Measurements from ENCODE around the gene C17orf78.

C17orf78 gene

GRCh38 chr17:37413875-37414519 lies 38.2 kb downstream of the C17orf78 start:
- no peak for TF ChIP-seq RAD21 (IDR thresholded peaks at IDR 0.05; ENCODE audit: low read depth)
- no peak for TF ChIP-seq EGR1 (IDR thresholded peaks at IDR 0.05)
- no peak for TF ChIP-seq CREB1 (IDR thresholded peaks at IDR 0.05; ENCODE audit: low read depth)
- no peak for TF ChIP-seq ZBTB7A (IDR thresholded peaks at IDR 0.05; ENCODE audit: low read depth)
- TF ChIP-seq REST (IDR thresholded peaks at IDR 0.05; ENCODE audit: low read depth), result no peak
- TF ChIP-seq TEAD4 (IDR thresholded peaks at IDR 0.05), result no peak
- no peak for TF ChIP-seq TCF12 (IDR thresholded peaks at IDR 0.05; ENCODE audit: low read depth)

- TF ChIP-seq RAD21 (IDR thresholded peaks at IDR 0.05; ENCODE audit: low read depth) (no peak), YY1 (IDR thresholded peaks at IDR 0.05; ENCODE audit: low read depth) (no peak), FOXM1 (IDR thresholded peaks at IDR 0.05; ENCODE audit: borderline replicate concordance, low read depth) (no peak), CEBPB (IDR thresholded peaks at IDR 0.05) (no peak), TEAD4 (IDR thresholded peaks at IDR 0.05) (no peak), MAX (IDR thresholded peaks at IDR 0.05) (no peak)
These were observed 42.1 kb downstream of the C17orf78 start for GRCh38 chr17:37417852-37418251.

- TF ChIP-seq ZBTB7A (IDR thresholded peaks at IDR 0.05; ENCODE audit: low read depth), result no peak
- no peak for TF ChIP-seq TEAD4 (IDR thresholded peaks at IDR 0.05)
- peak; percentile 45; the same call in 1 of the 2 replicates for TF ChIP-seq CEBPB (IDR thresholded peaks at IDR 0.05)
These were observed 47.3 kb downstream of the C17orf78 start for GRCh38 chr17:37422971-37423625.

- TF ChIP-seq USF1 (IDR thresholded peaks at IDR 0.05) (no peak), EGR1 (IDR thresholded peaks at IDR 0.05) (no peak), TCF12 (IDR thresholded peaks at IDR 0.05; ENCODE audit: low read depth) (no peak)
These were observed 49.5 kb downstream of the C17orf78 start for GRCh38 chr17:37425268-37425667.

GRCh38 chr17:37429039-37429438 lies 53.3 kb downstream of the C17orf78 start:
- TF ChIP-seq MAX (IDR thresholded peaks at IDR 0.05) (no peak), ZBTB7A (IDR thresholded peaks at IDR 0.05; ENCODE audit: low read depth) (no peak), YY1 (IDR thresholded peaks at IDR 0.05; ENCODE audit: low read depth) (no peak), EGR1 (IDR thresholded peaks at IDR 0.05) (no peak), CEBPB (IDR thresholded peaks at IDR 0.05) (no peak), CREB1 (IDR thresholded peaks at IDR 0.05; ENCODE audit: low read depth) (no peak), TAF1 (IDR thresholded peaks at IDR 0.05; ENCODE audit: low read depth) (no peak), FOXM1 (IDR thresholded peaks at IDR 0.05; ENCODE audit: borderline replicate concordance, low read depth) (no peak), REST (IDR thresholded peaks at IDR 0.05; ENCODE audit: low read depth) (no peak)

GRCh38 chr17:37429453-37429852 lies 53.7 kb downstream of the C17orf78 start:
- TF ChIP-seq MAX (IDR thresholded peaks at IDR 0.05), result no peak
- no peak for TF ChIP-seq FOXM1 (IDR thresholded peaks at IDR 0.05; ENCODE audit: borderline replicate concordance, low read depth)
- no peak for TF ChIP-seq EGR1 (IDR thresholded peaks at IDR 0.05)
- no peak for TF ChIP-seq TCF12 (IDR thresholded peaks at IDR 0.05; ENCODE audit: low read depth)
- TF ChIP-seq TEAD4 (IDR thresholded peaks at IDR 0.05), result no peak
- TF ChIP-seq CREB1 (IDR thresholded peaks at IDR 0.05; ENCODE audit: low read depth), result no peak
- TF ChIP-seq ZBTB7A (IDR thresholded peaks at IDR 0.05; ENCODE audit: low read depth), result no peak
- no peak for TF ChIP-seq CEBPB (IDR thresholded peaks at IDR 0.05)
- TF ChIP-seq EP300 (IDR thresholded peaks at IDR 0.05; ENCODE audit: borderline replicate concordance), result no peak
- TF ChIP-seq NFIC (IDR thresholded peaks at IDR 0.05), result no peak
- no peak for TF ChIP-seq REST (IDR thresholded peaks at IDR 0.05; ENCODE audit: low read depth)
- TF ChIP-seq YY1 (IDR thresholded peaks at IDR 0.05; ENCODE audit: low read depth), result no peak
- TF ChIP-seq TAF1 (IDR thresholded peaks at IDR 0.05; ENCODE audit: low read depth), result no peak
- TF ChIP-seq RAD21 (IDR thresholded peaks at IDR 0.05; ENCODE audit: low read depth), result no peak
- no peak for TF ChIP-seq USF1 (IDR thresholded peaks at IDR 0.05)
